Raji (cell line): Measurements from ENCODE around the gene TCERG1L.

ENCODE experiments used
- POLR2A ChIP-seq: IDR thresholded peaks from 2 replicates; pipeline ENCODE4 v1.6.1; 2011; ENCODE audit warnings: low read depth, low read length, control low read depth; ENCODE audit not compliant: insufficient read depth

TCERG1L gene

DNA sequence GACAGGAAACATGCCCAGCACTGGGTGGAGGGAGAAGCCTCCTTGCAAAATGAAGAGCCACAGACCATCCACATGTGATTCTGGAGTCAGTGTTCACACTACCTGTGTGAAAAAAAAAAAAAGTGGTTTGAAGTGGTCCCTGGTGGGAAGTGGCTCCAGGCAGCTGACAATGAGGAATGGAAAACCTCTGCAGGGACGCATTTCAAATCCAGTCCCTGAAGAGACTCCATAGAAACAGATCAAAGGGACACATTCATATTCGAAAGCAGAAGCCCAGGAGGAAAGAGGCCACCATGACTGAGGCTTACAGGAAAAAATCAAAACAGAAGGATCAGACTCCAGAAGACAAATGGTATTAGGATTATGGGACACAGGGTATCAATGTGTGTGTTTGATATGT, 11.5 kb upstream of the TCERG1L start:
- TF ChIP-seq POLR2A: no peak

DNA sequence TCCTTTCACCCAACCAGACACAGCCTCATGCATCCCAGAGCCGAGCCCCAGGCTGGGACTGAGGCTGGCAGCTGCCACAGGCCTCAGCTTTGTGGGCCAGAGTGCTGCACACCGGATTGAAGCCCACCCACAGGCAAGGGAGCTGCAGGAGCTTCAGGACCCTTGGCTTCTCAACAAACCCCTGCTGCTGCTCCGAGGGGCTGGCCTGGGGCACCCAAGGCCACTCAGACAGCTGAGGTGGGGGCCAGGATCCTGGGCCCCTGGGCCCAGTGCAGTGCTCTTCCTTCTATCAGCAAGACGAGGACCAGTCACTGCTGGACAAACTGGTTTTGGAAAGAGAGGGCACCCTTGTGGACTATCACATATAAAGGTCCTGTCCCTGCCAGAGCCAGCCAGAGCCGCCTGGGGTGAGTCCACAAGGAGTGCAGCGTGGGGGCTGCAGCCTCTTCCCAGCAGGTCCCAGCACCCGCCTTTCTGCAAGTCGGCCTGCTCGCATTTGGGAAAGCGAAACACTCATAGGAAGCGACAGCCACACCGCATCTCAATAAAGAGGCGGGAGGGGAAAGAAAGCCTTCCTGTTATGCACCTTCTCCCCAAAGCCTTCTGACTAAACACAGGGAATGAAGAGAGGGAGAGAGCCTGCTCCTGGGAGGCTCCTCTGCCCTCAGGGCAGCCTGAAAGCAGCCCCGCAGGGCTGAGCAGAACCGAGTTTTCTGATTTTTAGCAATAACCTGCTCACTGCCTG, 9.5 kb upstream of the TCERG1L start:
- TF ChIP-seq POLR2A: no peak

DNA sequence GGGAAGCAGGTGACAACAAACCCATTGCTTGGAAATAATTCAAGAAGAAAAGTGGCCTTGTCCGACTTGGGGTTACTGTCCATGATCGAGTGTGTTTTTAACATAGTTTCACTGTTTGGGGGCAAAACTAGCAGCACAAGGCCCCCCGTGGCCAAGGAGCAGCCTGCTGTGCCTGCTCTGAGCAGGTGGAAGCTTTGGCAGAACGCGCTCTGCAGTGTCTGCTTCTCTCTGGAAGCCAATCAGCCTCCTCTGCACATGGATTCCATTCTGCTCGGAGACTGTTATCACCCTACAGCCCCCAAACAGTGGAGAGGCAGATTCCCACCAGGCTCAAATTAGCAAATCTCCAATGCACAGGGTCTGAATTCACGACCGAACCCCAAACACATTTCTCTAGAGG, 7.3 kb upstream of the TCERG1L start:
- TF ChIP-seq POLR2A: no peak

DNA sequence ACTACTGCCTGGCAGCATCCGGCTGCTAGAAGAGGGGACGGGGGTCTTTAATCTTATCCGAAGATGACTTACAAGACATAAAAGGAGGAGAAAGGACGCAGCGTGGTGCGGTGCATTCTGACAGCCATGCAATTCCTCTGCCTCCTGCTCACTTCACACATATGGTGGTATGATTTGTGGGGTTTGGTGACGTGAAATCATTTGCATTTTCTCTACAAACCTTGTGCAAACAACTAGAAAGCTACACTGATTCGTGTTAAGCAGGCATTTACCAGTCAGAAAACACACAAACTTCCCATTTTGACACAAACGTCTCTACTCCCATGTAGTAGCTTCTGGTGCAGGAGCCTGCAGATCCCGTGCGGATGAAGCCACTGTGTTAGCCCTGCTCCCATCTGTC, 6.8 kb upstream of the TCERG1L start:
- no peak for TF ChIP-seq POLR2A

DNA sequence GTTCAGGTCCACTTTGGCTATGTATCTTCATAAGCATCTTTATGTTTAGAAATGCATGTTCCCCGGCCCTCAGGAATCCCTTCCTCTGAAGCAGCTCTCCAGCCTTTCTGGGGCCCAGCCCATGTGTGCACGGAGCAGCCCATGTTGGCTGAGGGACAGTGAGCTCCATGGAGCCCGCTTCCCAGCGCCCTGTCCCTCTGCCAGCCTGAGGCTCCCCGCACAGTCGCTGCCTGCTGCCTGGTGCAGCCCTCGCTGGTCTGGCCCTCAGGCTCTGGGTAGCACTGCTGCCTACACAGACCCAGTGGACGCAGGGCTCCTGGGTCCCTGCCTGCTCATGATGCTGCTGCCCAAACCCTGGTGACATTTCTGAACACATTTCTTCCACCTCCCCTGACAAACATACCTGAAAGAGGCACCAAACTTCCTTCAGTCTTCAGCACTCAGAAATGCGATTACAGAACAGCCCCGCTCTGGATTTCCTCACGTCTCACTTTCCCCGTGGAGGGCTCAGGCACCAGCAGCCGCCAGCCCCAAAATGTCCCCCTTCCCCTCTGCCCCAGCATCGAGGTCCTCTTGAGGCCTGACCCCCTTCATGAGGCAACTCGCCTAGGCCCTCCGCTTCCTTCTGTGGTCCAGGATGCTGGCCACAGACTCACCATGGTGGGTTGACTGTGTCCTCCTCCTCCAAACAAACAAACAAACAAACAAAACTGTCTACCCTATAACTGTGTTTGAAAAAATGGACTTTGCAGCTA, 5.0 kb upstream of the TCERG1L start:
- no peak for TF ChIP-seq POLR2A

DNA sequence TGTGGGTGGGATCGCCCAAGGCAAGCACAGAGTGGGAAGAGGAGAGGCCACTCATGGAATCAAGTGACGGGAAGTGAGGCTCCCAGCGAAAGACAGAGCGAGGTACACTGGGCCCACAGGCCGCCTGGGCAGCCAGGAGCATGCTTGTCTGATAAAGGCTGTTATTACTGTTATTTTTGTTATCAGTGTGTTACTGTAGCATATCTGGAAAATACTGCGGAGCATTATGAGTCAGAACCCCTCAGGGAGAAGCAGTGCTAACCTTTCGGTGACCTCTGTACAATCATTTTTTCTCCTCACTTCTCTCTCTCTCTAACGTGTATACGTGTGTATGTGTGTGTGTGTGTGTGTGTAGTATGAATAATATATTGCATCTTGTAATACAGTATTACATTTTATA, 3.8 kb upstream of the TCERG1L start:
- TF ChIP-seq POLR2A: no peak

DNA sequence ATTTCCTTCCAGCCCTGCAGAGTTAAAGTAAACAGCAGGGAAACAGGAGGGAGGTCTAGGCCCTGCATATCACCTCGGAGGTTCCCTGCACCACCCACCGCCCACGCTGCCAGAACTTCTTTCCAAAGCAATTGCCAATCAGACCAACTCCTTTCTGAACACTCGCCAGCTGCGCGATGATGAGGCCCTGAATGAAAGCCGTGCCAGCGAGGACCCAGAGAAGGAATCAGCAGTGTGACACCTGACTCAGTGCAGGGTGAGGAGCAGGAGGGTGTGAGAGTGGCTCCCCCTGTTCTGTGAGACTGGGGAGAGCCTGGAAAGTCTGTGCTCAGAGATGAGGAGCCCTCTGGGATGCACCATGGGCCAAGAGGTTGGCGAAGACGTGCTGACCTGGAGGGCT, 3.3 kb upstream of the TCERG1L start:
- TF ChIP-seq POLR2A: no peak

DNA sequence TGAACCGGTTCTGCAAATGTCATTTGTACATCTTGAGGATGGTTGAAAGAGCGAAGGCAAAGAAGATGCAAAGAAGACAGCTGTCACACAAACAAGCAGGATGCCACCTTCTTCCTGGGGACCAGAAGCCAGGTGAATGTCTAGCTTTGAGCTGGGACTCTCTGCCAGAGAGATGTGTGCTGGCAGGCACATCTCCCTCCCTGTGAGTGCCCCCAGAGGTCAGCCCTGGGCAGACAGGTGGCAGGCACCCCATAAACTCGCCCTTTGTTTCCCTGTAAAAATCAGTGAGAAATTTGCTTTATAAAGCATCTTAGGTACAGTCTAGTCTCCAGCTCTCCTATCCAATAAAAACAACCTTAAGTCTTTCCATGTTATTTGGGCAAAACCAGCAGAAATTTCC, 2.6 kb upstream of the TCERG1L start:
- TF ChIP-seq POLR2A: no peak

DNA sequence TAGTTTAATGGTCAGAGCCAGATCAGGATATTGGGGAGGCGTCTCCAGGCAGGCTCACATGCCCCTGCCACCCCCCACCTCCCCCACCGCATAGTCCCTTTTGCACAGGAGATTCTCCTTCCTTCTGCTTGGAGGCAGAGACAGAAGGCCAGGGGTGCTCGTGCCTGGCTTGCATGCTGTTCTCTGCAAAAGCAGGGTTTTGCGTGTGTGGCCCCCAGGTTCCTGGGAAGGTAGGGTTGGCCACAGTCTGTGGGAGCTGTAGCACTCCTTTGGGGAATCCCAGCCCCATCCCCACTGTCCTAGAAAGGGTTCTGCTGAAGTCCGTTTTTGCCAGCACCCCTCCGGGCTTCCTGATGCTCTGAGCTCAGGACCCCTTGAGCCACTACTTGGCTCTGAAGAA, 1.9 kb upstream of the TCERG1L start:
- no peak for TF ChIP-seq POLR2A

DNA sequence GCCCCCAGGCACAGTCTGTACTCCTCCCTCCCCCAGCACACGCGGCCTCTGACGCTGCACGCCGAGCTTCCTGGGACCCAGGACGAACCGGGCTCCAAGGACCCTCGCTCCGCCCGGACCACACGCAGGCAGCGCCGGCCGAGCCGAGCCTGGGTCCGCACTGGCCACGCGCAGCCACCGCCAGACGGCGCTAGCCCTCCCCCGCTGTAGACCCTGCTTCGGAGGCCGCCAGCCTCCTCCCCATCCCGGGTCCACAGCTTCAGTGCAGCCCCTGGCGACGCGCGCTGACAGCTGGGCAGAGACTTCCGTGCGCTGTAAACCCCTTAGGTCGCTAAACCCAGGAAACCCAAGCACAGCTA, 936 bp upstream of the TCERG1L start:
- no peak for TF ChIP-seq POLR2A

DNA sequence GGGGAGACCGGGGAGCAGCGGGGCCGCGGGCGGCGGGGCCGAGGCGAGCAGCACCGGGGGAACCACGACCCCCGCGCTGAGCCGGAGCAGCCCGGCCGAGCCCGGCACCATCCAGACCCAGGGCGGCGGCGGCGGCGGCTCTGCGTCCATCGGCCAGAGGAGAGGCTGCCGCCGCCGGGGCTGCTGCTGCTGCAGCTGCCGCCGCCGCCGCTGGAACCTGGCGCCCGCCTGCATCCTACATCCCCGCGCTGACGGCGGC, 190 bp downstream of the TCERG1L start:
- TF ChIP-seq POLR2A: no peak

DNA sequence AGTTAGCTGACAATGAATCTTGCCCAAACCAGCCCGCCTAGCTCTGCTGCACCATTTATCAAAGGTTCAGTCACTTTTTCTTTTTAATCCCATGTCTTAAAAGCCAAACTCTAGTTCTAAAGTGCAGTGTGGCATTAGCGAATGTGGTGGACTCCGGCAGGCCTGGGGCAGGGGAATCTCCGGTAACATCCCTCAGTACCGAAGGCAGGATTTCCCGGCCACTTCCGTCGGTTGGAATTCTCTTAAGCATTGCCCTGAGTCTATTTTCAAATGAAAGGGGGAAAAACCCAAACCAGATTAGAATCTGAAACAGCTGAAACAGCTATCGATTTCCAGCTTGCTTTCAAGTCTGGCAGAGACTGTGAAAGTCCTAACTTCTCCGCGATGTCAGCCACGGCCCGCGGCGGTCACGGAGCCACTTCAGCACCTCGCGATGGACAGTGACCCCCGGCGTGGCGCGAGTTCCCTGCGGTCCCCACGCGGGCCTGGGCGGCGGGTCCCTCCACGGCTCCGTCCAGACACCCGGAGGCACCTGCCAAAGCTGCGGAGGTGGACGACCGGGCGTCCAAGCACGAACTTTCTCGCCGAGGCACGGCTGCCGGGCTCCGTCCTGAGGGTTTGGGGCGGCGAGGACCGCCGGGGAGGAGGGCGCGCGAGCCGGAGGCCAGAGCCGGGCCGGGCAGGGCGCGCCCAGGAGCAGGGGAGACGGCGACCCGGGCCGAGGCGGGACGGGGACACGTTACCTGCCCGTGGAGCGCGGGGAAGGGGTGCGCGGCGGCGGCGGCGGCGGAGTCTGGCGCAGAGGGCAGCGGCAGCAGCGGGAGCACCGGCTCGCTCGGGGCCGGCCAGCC, 745 bp downstream of the TCERG1L start:
- TF ChIP-seq POLR2A: no peak

DNA sequence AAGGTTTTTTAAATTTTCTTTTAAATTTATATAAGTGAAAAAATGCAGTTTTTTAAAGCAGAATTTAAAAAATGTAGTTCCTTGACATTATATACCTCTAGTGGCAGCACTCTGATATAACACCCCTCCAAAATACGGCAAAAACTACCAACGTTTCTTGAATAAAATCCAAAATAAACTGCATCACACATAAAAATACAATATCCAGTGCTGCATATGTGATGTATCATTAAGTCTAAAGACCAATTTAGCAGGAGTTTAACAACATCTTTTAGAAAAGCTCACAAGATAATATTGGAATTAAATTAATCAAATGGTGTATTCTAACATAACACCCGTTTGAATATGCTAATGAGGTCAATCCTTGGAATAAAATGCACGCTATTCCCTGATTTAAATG, 1.4 kb downstream of the TCERG1L start:
- no peak for TF ChIP-seq POLR2A

DNA sequence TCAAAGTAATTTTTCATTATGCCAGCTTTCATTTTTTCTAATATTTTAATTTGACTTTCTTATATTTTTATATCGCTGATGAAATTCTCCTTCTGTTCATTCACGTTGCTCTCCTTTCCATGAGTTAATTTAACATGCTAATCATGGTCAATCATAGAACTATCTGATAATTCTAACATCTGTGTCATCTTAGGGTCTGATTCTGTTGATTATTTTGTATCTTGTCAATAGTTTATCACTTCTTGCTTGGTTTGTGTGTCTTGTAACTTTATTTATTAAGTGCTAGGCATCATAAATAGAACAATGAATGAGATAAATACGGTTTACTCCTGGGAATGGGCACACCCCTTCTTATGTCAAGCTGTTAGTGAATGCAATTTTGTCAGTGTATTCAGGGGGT, 11.0 kb downstream of the TCERG1L start:
- no peak for TF ChIP-seq POLR2A

DNA sequence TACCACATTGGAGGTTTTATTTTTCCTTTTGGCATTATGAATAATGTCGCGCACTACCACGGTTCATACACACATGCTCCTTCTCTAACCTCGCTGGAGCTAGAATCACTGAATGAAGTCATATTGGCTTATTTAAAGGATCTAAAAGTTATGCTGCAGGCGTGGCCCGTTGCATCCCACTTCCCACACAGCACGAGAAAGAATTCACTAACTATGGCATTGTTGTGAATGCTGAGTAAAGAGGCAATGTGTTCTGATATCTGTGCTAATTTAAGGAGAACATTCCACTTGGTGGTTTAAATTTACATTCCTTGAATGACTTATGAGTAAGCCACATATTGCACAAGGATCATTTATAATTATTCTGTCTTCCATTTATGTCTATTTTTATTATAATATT, 20.7 kb downstream of the TCERG1L start:
- TF ChIP-seq POLR2A: no peak

DNA sequence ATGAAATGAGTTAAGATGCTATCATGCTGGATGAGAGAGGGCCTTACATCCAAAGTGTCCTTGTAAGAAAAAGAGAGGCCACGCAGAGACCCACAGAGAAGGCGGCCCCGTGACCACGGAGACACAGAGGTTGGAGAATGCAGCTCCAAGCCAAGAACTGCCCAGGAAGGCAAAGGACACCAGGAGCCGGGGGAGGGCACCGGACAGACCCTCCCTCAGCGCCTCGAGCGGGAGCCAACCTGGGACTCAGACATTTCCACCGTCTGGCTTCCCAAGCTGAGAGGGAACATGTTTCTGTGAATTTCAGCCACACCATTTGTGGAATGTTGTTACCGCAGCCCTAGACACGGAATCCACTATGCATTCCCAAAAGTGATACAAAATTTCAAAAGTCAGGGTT, 22.9 kb downstream of the TCERG1L start:
- no peak for TF ChIP-seq POLR2A
